Measurements from ENCODE around the gene CROCC.
"Not testable (repeated sequence)": the region's sequence is repeated elsewhere in the genome, so short reads cannot be mapped to it uniquely, and the experiment has no call there.

CROCC gene

GRCh38 chr1:16895598-16896315 lies 26.0 kb upstream of the CROCC start, which contains the start of gene RNU1-2:
Gene RNU1-2, plus strand, starts transcription at chr1:16895980.
- DNase-seq: peak in 45 of 51 donors; percentile 17 to 98 (median 83)

- DNase-seq: peak in 17 of 51 donors; percentile 4 to 75 (median 43)
These were observed 25.2 kb upstream of the CROCC start for GRCh38 chr1:16896316-16897055.

- DNase-seq: not testable (repeated sequence)
These were observed 24.1 kb upstream of the CROCC start for GRCh38 chr1:16897653-16898052.

- DNase-seq: not testable (repeated sequence)
These were observed 23.4 kb upstream of the CROCC start for GRCh38 chr1:16898298-16898697.

- DNase-seq: not testable (repeated sequence)
These were observed 22.7 kb upstream of the CROCC start for GRCh38 chr1:16899020-16899419.

GRCh38 chr1:16900751-16901150 lies 21.0 kb upstream of the CROCC start:
- no peak for DNase-seq

GRCh38 chr1:16901371-16901770 lies 20.4 kb upstream of the CROCC start:
- not testable (repeated sequence) for DNase-seq

GRCh38 chr1:16903054-16903453 lies 18.7 kb upstream of the CROCC start:
- DNase-seq: no peak

- DNase-seq: peak in 1 of 51 donors; percentile 47
These were observed 18.3 kb upstream of the CROCC start for GRCh38 chr1:16903458-16903796.

GRCh38 chr1:16904560-16905109 lies 17.1 kb upstream of the CROCC start:
- peak; percentile 83 to 100 (median 99) for DNase-seq

GRCh38 chr1:16905110-16905867 lies 16.4 kb upstream of the CROCC start:
- peak in 14 of 51 donors; percentile 11 to 86 (median 37) for DNase-seq

- DNase-seq: no peak
These were observed 15.6 kb upstream of the CROCC start for GRCh38 chr1:16905868-16906702.

- DNase-seq: no peak
These were observed 14.9 kb upstream of the CROCC start for GRCh38 chr1:16906873-16907272.

- no peak for DNase-seq
These were observed 13.6 kb upstream of the CROCC start for GRCh38 chr1:16907870-16908758.

- DNase-seq: not testable (repeated sequence)
These were observed 9.6 kb upstream of the CROCC start for GRCh38 chr1:16911851-16912721.

- peak in 4 of 51 donors; percentile 16 to 46 (median 26) for DNase-seq
These were observed 9.0 kb upstream of the CROCC start for GRCh38 chr1:16912742-16913141.

GRCh38 chr1:16913181-16913832 lies 8.4 kb upstream of the CROCC start:
- DNase-seq: peak in 3 of 51 donors; percentile 48 to 64 (median 49)
